Inferior parietal cortex (tissue), 1 donor: Measurements from ENCODE around the gene TUBB.
"Not testable (repeated sequence)": the region's sequence is repeated elsewhere in the genome, so short reads cannot be mapped to it uniquely, and the experiment has no call there.

Experiments
- DNase-seq: peaks from one replicate; pipeline ENCODE4 v3.0.0-alpha.2; 2016; ENCODE audit errors: extremely low spot score

Gene TUBB

DNA sequence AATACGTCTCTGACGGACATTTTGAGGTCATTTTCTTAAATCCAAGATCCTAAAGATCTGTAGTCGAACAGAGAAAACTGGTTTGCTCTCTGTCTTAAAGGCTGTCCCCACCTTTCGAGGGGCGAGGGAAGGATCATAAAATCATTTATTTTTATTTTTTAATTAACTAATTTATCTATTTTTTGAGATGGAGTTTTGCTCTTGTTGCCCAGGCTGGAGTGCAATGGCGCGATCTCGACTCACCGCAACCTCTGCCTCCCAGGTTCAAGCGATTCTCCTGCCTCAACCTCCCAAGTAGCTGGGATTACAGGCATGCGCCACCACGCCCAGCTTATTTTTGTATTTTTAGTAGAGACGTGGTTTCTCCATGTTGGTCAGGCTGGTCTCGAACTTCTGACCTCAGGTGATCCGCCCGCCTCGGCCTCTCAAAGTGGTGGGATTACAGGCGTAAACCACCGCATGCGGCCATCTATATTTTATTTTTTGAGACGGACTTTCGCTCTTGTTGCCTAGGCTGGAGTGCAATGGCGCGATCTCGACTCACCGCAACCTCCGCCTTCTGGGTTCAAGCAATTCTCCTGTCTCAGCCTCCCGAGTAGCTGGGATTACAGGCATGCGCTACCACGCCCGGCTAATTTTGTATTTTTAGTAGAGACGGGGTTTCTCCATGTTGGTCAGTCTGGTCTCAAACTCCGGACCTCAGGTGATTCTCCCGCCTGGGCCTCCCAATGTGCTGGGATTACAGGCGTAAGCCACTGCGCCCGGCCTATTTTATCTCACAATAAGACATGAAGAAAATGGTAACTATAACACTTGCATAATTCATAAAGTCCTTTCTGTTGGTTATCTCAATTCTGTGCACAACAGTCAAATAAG, 2.1 kb upstream of the TUBB start:
- not testable (repeated sequence) for DNase-seq

DNA sequence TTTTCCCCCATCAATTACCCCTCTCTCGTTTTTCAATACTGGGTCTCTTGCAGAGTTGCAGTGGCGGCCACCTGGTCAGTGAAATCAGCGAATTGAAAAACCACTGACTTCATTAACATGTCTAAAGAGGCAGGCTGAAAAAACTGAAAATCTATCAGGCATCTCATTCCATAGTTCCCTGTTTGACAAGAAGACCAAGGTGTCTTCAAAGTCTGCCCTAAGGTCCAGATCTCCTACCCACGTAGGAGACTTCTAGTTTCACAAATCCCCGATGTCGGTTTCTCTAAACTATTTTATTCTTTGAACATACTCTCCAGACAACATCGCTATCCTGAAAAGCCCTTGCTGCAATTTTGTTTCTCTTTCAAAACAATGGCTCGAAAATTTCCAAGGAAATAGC, 796 bp upstream of the TUBB start:
- DNase-seq: no peak

DNA sequence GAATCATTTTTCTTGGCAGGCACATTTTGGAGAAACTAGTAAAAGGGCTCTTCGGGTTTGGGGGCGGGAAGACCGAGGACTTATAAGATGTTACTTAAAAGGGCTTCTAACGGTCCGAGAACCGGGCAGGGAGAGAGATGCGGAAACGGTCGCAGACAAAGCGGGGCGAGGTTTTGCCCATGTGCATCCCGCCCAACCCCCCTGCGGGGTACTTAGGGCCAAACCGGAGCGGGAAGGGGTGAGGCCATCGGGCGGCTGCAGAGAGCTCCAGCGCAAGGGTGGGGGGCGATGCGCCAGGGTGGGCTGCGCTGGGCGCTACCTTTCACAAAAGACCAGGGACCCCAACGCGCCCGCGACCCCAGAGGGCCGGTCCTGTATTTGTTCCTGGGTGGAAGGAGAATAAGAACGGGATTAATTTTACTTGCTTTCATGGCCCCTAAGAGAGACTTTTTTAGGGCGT, 616 bp downstream of the TUBB start:
- DNase-seq: peak; percentile 44

DNA sequence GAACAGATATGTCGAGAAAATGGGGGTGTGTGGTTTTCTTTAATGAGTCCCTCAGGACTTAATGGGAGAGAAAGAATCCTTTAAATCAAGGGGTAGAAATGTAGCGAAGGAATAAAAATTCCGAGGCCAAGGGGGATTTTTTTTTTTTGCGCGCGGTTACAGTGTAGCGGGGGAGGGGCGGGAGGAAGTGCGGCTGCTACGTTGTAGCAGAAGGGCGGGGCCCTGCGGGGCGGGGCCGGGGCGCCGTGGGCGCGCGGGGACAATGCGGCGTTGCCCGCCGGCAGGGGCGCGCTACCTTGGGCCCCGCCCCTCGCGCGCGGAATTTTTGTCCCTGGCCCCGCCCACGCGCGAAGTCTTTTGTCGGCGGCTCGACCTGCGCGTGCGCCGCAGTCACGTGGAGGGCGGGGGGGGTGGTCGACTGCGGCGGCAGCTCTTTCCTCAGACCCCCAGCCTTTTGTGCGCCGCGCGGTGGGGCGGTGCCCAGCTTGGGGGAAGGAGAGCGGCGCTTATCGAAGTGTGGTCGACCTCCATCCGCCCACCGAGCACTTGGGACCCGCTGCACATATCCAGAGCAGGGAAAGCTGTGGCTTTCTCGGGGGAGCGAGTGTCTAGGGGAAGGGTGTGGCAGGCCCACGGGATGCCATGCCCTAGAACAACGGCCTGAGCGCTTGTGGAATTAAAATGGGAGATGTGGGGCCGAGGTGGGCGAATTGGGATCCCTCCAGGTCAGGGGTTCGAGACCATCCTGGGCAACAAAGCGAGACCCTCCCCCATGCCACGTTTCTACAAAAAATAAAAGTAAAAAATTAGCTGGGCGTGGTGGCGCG, 1.3 kb downstream of the TUBB start:
- DNase-seq: peak; percentile 82

DNA sequence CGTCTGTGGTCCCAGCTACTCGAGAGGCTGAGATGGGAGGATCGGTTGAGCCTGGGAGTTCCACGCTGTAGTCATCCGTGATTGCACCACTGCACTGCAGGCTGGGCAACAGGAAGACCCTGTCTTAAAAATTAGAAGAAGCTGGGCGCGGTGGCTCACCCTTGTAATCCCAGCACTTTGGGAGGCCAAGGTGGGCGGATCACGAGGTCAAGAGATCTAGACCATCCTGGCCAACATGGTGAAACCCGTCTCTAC, 1.8 kb downstream of the TUBB start:
- DNase-seq: not testable (repeated sequence)

DNA sequence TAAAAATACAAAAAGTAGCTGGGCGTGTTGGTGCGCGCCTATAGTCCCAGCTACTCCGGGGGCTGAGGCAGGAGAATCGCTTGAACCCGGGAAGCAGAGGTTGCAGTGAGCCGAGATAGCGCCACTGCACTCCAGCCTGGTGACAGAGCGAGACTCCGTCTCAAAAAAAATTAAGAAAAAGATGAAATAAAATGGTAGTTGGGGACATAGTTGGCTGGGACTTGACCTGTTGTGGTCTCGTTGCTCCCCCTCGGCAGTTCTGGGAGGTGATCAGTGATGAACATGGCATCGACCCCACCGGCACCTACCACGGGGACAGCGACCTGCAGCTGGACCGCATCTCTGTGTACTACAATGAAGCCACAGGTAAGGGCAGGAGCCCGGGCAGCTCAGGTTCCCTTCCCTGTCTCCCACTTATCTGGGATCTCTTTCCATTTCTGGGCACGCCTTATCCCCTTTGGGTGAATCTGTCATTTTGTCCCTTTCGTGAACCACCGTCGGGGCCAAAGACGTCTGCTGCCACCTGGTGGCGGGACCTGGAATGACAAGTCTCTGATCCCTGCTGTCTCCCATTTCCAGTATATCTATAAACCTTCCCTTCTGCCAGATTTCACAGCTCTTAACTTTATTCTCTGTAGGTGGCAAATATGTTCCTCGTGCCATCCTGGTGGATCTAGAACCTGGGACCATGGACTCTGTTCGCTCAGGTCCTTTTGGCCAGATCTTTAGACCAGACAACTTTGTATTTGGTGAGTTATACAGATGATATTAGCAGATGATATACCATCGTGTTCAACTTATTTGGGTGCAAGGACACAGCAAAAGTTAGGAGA, 2.3 kb downstream of the TUBB start:
- DNase-seq: peak; percentile 92

DNA sequence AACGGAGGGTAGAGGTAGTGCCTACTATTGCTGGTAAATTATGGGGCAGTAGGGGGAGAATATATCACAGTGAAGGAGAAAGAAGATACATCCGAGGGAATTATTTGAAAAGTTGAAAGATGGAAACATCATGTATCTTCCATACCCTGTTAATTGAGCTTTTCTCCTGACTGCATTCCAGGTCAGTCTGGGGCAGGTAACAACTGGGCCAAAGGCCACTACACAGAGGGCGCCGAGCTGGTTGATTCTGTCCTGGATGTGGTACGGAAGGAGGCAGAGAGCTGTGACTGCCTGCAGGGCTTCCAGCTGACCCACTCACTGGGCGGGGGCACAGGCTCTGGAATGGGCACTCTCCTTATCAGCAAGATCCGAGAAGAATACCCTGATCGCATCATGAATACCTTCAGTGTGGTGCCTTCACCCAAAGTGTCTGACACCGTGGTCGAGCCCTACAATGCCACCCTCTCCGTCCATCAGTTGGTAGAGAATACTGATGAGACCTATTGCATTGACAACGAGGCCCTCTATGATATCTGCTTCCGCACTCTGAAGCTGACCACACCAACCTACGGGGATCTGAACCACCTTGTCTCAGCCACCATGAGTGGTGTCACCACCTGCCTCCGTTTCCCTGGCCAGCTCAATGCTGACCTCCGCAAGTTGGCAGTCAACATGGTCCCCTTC, 3.1 kb downstream of the TUBB start:
- DNase-seq: not testable (repeated sequence)

DNA sequence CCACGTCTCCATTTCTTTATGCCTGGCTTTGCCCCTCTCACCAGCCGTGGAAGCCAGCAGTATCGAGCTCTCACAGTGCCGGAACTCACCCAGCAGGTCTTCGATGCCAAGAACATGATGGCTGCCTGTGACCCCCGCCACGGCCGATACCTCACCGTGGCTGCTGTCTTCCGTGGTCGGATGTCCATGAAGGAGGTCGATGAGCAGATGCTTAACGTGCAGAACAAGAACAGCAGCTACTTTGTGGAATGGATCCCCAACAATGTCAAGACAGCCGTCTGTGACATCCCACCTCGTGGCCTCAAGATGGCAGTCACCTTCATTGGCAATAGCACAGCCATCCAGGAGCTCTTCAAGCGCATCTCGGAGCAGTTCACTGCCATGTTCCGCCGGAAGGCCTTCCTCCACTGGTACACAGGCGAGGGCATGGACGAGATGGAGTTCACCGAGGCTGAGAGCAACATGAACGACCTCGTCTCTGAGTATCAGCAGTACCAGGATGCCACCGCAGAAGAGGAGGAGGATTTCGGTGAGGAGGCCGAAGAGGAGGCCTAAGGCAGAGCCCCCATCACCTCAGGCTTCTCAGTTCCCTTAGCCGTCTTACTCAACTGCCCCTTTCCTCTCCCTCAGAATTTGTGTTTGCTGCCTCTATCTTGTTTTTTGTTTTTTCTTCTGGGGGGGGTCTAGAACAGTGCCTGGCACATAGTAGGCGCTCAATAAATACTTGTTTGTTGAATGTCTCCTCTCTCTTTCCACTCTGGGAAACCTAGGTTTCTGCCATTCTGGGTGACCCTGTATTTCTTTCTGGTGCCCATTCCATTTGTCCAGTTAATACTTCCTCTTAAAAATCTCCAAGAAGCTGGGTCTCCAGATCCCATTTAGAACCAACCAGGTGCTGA, 3.9 kb downstream of the TUBB start:
- not testable (repeated sequence) for DNase-seq

DNA sequence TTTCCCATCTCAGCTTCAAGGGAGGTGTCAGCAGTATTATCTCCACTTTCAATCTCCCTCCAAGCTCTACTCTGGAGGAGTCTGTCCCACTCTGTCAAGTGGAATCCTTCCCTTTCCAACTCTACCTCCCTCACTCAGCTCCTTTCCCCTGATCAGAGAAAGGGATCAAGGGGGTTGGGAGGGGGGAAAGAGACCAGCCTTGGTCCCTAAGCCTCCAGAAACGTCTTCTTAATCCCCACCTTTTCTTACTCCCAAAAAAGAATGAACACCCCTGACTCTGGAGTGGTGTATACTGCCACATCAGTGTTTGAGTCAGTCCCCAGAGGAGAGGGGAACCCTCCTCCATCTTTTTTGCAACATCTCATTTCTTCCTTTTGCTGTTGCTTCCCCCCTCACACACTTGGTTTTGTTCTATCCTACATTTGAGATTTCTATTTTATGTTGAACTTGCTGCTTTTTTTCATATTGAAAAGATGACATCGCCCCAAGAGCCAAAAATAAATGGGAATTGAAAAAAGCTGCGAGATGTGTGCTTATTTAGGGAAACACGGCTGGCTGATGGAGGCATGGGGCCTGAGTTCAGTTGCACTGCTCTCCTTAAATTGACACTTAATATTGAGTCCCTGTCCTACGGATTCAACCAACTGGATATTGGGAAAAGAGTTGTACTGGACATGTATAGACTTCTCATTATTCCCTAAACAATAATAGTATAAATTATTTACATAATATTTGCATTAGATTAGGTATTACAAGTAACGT, 4.9 kb downstream of the TUBB start:
- no peak for DNase-seq

DNA sequence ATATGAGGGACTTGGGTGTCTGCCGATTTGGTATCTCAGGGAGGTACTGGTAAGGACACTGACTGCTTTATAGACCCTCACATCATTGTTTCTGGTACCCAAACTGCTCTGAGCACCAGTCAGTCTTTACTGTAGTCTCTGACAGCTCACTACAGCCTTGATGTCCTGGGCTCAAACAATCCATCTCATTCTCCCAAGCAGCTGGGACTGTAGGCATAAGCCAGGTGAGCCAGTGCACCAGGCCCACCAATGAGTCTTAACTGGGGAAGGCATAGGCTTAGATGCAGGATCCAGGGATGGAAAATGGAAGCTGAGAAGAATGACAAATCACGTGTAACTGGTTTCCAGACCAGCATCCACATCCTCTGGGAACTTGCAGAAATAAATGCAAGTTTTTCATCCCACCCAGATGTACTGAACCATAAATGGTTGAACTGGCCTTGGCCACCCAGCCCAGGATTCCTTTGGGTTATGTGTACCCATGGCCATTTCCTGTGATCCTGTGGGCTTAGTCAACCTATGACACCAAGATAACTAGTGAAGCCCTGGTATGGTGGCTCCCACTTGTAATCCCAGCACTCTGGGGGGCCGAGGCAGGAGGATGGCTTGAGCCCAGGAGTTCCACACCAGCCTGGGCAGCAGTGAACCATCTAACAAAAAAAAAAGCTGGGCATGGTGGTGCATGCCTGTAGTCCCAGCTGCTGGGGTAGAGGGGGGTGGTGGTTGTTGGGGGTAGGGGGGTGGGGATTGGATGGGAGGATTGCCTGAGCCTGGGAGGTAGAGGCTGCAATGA, 5.8 kb downstream of the TUBB start:
- no peak for DNase-seq

DNA sequence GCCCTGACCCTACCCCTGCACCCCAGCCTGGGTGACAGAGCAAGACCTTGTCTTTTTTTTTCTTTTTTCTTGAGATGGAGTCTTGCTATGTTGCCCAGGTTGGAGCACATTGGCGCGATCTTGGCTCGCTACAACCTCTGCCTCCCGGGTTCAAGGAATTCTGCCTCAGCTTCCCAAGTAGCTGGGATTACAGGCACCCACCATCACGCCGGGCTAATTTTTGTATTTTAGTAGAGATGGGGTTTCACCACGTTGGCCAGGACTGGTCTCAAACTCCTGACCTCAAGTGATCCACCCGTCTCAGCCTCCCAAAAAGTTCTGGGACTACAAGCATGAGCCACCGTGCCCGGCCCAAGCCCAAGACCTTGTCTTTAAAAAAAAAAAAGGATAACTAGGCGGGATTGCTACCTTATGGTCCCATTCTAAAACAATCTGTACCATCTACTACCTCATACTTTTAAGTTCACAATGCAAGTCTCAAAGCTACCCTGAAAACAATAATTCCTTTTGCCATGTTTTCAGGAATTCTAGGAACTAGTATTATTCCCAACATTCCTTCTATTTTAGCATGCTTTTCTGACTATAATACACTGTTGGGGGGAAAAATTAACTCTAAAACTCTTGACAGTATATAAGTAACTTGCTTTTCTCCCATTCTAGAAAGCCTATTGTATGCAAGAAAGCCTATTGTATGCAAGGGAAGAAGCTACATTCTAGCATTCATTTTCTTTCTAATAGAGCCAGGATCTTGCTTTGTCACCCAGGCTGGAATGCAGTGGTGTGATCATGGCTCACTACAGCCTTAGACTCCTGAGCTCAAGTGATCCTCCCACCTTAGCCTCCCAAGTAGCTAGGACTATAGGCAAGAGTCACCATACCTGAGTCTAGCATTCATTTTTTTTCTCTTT, 6.6 kb downstream of the TUBB start:
- no peak for DNase-seq

DNA sequence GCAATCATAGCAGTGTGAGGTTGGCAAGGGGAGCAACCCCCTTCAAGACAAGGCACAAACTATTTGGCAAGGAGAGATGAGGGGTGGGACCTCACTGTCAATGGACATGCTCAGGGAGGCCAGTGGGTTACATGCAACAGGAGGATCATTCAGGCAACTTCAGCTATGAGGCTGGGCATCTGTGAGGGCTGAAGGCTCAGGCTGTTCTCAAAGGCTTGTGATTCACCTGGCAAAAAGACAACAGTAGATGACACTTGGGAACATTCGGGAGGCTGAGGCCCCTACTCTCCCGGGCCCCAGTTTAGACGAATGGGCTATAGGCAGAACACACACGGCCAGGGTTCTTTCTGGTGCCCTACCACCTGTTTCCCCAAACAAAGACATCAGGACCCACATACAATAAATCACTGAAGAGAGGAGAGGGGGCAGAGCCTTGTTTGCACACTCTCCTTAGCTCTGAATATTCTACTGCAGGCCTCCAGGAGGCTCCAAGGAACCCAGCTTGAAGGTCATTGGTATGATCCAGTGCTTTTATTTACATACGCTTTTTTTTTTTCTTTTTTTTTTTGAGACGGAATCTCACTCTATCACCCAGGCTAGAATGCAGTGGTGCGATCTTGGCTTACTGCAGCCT, 7.9 kb downstream of the TUBB start:
- no peak for DNase-seq

DNA sequence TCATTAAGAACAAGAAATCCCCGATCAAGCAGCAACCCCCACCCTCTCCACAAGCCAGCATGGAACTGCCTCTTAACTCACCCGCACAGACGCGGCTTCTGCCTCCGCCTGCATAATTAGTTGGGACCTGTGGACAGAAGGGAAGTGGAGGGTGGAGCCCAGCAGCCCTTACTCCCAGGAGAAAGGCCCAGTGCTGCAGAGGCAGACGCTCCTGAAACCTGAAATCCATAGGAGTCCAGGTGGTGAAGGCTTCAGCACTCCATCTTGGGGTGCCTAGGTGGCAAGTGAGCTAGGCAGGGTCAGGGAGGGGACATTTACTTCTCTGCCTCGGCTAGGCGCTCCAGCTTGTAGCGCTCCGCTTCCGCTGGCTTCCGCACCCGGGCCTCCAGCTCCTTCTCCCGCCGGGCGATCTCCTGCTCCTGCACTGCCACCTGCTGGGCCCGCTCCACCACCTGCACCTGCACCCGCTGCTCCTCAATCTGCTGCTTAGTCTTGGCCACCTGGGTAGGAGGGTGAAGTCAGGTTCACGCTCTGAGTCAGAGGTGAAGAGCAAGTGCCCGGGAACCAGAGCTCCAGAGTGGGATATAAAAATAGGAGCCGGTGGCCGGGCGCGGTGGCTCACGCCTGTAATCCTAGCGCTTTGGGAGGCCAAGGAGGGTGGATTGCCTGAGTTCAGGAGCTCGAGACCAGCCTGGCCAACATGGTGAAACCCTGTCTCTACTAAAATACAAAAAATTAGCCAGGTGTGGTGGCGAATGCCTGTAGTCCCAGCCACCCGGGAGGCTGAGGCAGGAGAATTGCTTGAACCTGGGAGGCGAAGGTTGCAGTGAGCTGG, 10.7 kb downstream of the TUBB start:
- no peak for DNase-seq

DNA sequence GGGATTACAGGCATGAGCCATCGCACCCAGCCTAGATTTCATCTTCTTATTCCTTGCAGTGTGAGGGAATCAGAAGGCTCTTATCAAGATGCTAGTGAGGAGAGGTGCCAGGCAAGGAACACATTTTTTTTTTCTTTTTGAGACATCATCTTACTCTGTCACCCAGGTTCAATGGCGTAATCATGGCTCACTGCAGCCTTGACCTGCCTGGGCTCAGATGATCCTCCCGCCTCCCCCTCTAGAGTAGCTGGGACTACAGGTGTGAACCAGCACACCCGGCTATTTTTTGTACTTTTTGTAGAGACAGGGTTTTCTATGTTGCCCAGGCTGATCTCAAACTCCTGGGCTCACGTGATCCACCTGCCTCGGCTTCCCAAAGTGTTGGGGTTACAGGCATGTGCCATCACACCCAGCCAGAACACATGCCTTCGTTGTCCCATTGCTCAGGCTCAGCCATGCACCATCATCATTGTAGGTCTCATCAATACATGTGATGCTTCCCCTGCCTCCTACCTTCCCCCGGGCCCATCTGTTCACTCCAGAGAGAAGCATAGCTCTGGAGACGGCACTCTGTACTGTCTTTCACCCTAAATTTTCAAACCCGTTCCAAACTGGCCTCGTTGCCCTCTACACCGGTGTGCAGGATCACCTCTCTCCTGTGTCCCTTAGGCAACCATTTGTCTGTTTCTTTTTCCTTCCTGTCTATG, 12.2 kb downstream of the TUBB start:
- DNase-seq: no peak

DNA sequence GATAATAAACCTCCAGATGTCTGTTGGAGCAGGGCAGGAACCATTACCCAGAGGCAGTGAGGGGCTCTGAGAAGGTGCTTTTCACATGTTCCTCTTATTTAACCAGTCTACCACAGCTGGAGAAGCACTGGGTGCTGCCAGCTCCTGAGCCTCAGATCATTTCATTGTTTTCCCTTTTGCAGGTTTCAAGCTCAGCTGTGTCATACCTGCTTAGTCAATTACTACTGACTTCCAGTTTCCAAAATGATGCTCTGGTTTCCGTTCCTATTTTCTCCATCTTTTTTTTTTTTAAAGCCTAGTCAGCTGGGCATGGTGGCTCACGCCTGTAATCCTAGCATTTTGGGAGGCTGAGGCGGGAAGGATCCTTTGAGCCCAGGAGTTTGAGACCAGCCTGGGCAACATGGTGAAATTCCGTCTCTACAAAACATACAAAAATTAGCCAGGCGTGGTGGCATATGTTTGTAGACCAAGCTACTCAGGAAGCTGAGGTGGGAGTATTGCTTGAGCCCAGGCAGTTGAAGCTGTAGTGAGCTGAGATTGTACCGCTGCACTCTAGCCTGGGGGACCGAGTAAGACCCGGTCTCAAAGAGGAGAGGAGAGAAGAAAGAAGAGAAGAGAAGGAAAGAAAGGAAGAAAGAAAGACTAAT, 15.6 kb downstream of the TUBB start:
- DNase-seq: no peak
